ENCODE data around the gene ZNF805.

Gene ZNF805

DNA sequence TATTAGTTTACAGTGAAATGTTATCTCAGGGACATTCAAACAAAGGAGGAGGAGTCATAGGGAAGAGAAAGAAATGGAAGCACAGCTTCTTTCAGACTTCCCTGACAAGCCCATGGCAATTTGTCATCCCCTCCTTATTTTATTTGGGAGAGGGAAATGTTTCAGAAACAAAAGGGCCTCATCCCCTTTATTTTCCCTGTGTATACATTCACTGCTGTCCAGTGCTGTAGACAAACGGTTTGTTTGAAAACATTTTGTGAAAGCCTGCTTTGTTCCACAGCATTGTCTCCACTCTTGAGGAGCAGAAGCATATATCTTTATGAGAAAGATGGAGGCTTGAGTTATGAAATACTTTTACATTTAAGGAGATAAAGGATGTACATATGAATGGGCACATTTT, 52.1 kb downstream of the ZNF805 start (continued):
- TF ChIP-seq, protein P1, sequence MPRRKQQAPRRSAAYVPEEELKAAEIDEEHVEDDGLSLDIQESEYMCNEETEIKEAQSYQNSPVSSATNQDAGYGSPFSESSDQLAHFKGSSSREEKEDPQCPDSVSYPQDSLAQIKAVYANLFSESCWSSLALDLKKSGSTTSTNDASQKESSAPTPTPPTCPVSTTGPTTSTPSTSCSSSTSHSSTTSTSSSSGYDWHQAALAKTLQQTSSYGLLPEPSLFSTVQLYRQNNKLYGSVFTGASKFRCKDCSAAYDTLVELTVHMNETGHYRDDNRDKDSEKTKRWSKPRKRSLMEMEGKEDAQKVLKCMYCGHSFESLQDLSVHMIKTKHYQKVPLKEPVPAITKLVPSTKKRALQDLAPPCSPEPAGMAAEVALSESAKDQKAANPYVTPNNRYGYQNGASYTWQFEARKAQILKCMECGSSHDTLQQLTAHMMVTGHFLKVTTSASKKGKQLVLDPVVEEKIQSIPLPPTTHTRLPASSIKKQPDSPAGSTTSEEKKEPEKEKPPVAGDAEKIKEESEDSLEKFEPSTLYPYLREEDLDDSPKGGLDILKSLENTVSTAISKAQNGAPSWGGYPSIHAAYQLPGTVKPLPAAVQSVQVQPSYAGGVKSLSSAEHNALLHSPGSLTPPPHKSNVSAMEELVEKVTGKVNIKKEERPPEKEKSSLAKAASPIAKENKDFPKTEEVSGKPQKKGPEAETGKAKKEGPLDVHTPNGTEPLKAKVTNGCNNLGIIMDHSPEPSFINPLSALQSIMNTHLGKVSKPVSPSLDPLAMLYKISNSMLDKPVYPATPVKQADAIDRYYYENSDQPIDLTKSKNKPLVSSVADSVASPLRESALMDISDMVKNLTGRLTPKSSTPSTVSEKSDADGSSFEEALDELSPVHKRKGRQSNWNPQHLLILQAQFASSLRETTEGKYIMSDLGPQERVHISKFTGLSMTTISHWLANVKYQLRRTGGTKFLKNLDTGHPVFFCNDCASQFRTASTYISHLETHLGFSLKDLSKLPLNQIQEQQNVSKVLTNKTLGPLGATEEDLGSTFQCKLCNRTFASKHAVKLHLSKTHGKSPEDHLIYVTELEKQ (tag by site-specific recombination; IDR thresholded peaks at IDR 0.05; ENCODE audit: borderline replicate concordance), result no peak
- TF ChIP-seq ZNF558 (tag by site-specific recombination; IDR thresholded peaks at IDR 0.05) (no peak), ZNF561 (tag by site-specific recombination; IDR thresholded peaks at IDR 0.05; ENCODE audit: borderline replicate concordance) (no peak), ZNF266 (tag by site-specific recombination; IDR thresholded peaks at IDR 0.05; ENCODE audit: low read depth) (no peak), TCF7L2 (IDR thresholded peaks at IDR 0.05; ENCODE audit: borderline replicate concordance, low read depth, low read length) (no peak), KLF16 (tag by site-specific recombination; IDR thresholded peaks at IDR 0.05) (no peak)

DNA sequence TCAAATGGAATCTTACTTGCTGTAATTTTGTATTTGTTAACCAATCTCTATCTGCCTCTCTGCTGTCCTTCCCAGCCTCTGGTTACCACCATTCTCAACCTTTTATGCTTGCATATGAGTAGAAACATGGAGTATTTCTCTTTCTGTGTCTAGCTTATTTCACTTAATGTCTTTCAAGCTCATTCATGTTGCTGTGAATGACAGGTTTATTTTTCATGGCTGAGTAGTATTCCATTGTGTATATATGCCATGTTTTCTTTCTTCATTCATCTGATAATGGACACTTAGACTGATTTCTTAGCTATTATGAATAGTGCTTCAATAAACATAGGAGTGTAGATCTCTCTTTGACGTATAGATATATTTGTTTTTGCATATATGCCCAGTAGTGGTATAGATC, 53.3 kb downstream of the ZNF805 start:
- no peaks in the 10 kb centered on the region for H3K4me1 ChIP-seq (ENCODE audit: control insufficient read depth, insufficient read depth, low read length)
- peaks cover 82 to 83% of the 10 kb centered on the region in 2 experiments for H3K36me3 ChIP-seq (ENCODE audit: control insufficient read depth in 2 of 2, insufficient read depth in 1 of 2, low read length in 2 of 2)
- ChIA-PET POLR2A (interaction anchor here (1.0 to 1.7 kb wide), 2 partner anchors 9 to 57 kb away, joined by 3 read pairs; partner anchors contain the start of gene ZNF304), CTCF (no interaction called here)
- H3K9me3 ChIP-seq (ENCODE audit: control insufficient read depth, insufficient read depth, low read depth, low read length), result 0 out of 2 replicates have a peak, but pooled peaks cover 2% of the 10 kb centered on the region
- no peak overlapping the region for H3K4me3 ChIP-seq (ENCODE audit: low read depth, low read length)
- no peak overlapping the region for H3K27ac ChIP-seq (ENCODE audit: extremely low read depth, low read depth, low read length)
- TF ChIP-seq SETDB1 (IDR thresholded peaks at IDR 0.05; ENCODE audit: insufficient read length, low read length), result peak; percentile 12
- peak; percentile 92 for TF ChIP-seq ZNF146 (tag by site-specific recombination; IDR thresholded peaks at IDR 0.05)
- TF ChIP-seq ZNF416 (tag by site-specific recombination; IDR thresholded peaks at IDR 0.05), result no peak
- TF ChIP-seq, protein P2, sequence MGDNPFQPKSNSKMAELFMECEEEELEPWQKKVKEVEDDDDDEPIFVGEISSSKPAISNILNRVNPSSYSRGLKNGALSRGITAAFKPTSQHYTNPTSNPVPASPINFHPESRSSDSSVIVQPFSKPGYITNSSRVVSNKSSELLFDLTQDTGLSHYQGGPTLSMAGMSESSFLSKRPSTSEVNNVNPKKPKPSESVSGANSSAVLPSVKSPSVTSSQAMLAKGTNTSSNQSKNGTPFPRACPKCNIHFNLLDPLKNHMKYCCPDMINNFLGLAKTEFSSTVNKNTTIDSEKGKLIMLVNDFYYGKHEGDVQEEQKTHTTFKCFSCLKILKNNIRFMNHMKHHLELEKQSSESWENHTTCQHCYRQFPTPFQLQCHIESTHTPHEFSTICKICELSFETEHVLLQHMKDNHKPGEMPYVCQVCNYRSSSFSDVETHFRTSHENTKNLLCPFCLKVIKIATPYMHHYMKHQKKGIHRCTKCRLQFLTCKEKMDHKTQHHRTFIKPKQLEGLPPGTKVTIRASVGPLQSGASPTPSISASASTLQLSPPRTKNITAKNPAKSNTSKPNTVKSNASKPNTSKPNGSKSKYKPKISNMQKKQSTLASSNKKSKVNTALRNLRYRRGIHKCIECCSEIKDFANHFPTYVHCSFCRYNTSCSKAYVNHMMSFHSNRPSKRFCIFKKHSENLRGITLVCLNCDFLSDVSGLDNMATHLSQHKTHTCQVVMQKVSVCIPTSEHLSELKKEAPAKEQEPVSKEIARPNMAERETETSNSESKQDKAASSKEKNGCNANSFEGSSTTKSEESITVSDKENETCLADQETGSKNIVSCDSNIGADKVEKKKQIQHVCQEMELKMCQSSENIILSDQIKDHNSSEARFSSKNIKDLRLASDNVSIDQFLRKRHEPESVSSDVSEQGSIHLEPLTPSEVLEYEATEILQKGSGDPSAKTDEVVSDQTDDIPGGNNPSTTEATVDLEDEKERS (tag by site-specific recombination; IDR thresholded peaks at IDR 0.05), result peak; percentile 76

DNA sequence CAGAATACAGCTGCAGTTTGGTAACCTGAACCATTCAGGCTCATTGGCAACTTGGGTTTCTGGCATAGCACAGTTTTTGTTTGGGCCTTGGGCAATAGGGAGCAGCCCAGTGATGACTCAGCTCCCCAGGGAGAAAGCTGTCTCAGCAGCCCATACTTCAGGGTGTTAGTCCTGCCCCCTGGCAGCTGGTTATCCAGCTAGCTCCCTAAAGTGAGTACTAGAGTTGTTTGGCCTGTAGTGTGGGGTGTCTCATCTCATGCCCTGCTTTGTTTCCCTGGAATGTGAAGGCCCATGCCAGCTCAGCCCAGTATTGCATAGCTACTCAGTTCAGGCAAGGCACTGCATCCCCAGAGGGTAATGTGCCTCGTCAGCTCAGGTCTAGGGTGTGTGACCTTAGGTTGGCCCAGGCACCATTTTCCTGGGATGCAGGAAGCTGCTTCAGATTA, 61.6 kb downstream of the ZNF805 start:
- ChIA-PET CTCF (interaction anchor here (1.8 kb wide), 1 partner anchor 9 kb away, joined by 5 read pairs; no protein-coding TSS in a partner anchor), POLR2A (interaction anchor here (0.5 to 1.3 kb wide), 4 partner anchors 9 to 551 kb away, joined by 3 read pairs; partner anchors contain the start of genes TRAPPC2B, ZNF543 and ZNF547)
- TF ChIP-seq ZNF600 (tag by site-specific recombination; IDR thresholded peaks at IDR 0.05) (peak; percentile 48; the same call in 1 of the 2 replicates), ZNF629 (tag by site-specific recombination; IDR thresholded peaks at IDR 0.05) (0 out of 2 replicates have a peak, but pooled peaks have one; percentile 21), ZNF341 (tag by site-specific recombination; IDR thresholded peaks at IDR 0.05; ENCODE audit: low read depth) (no peak), KLF8 (tag by site-specific recombination; IDR thresholded peaks at IDR 0.05) (peak; percentile 60), ZNF112 (tag by site-specific recombination; IDR thresholded peaks at IDR 0.05) (no peak)
- TF ChIP-seq, protein P3, sequence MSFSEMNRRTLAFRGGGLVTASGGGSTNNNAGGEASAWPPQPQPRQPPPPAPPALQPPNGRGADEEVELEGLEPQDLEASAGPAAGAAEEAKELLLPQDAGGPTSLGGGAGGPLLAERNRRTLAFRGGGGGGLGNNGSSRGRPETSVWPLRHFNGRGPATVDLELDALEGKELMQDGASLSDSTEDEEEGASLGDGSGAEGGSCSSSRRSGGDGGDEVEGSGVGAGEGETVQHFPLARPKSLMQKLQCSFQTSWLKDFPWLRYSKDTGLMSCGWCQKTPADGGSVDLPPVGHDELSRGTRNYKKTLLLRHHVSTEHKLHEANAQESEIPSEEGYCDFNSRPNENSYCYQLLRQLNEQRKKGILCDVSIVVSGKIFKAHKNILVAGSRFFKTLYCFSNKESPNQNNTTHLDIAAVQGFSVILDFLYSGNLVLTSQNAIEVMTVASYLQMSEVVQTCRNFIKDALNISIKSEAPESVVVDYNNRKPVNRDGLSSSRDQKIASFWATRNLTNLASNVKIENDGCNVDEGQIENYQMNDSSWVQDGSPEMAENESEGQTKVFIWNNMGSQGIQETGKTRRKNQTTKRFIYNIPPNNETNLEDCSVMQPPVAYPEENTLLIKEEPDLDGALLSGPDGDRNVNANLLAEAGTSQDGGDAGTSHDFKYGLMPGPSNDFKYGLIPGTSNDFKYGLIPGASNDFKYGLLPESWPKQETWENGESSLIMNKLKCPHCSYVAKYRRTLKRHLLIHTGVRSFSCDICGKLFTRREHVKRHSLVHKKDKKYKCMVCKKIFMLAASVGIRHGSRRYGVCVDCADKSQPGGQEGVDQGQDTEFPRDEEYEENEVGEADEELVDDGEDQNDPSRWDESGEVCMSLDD (tag by site-specific recombination; IDR thresholded peaks at IDR 0.05), result 0 out of 2 replicates have a peak, but pooled peaks have one; percentile 26
- TF ChIP-seq, protein P4, sequence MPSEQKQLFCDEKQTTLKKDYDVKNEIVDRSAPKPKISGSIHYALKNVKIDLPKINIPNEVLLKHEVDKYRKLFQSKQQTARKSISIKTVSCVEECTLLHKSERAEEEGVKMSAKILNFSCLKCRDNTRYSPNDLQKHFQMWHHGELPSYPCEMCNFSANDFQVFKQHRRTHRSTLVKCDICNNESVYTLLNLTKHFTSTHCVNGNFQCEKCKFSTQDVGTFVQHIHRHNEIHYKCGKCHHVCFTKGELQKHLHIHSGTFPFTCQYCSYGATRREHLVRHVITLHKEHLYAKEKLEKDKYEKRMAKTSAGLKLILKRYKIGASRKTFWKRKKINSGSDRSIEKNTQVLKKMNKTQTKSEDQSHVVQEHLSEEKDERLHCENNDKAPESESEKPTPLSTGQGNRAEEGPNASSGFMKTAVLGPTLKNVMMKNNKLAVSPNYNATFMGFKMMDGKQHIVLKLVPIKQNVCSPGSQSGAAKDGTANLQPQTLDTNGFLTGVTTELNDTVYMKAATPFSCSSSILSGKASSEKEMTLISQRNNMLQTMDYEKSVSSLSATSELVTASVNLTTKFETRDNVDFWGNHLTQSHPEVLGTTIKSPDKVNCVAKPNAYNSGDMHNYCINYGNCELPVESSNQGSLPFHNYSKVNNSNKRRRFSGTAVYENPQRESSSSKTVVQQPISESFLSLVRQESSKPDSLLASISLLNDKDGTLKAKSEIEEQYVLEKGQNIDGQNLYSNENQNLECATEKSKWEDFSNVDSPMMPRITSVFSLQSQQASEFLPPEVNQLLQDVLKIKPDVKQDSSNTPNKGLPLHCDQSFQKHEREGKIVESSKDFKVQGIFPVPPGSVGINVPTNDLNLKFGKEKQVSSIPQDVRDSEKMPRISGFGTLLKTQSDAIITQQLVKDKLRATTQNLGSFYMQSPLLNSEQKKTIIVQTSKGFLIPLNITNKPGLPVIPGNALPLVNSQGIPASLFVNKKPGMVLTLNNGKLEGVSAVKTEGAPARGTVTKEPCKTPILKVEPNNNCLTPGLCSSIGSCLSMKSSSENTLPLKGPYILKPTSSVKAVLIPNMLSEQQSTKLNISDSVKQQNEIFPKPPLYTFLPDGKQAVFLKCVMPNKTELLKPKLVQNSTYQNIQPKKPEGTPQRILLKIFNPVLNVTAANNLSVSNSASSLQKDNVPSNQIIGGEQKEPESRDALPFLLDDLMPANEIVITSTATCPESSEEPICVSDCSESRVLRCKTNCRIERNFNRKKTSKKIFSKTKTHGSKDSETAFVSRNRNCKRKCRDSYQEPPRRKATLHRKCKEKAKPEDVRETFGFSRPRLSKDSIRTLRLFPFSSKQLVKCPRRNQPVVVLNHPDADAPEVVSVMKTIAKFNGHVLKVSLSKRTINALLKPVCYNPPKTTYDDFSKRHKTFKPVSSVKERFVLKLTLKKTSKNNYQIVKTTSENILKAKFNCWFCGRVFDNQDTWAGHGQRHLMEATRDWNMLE (tag by site-specific recombination; conservative IDR thresholded peaks at IDR 0.05; ENCODE audit: low read depth), result no peak
- peaks cover 6% of the 10 kb centered on the region for H3K4me1 ChIP-seq (ENCODE audit: control insufficient read depth, insufficient read depth, low read length)
- H3K4me3 ChIP-seq (ENCODE audit: low read depth, low read length), result no peak overlapping the region
- no peaks in the 10 kb centered on the region for H3K9me3 ChIP-seq (ENCODE audit: control insufficient read depth, insufficient read depth, low read depth, low read length)
- H3K27ac ChIP-seq (ENCODE audit: extremely low read depth, low read depth, low read length), result no peak overlapping the region; the same call in 1 of the 2 replicates
- peaks cover 37 to 55% of the 10 kb centered on the region in 2 experiments for H3K36me3 ChIP-seq (ENCODE audit: control insufficient read depth in 2 of 2, insufficient read depth in 1 of 2, low read length in 2 of 2)
